ENCODE results near the gene HAUS7.

HAUS7 gene

GRCh38 chrX:153414856-153415510 lies 55.4 kb downstream of the HAUS7 start:
- TF ChIP-seq CTCF (conservative IDR thresholded peaks at IDR 0.05; ENCODE audit: low read length): no peak
- TF ChIP-seq EZH2phosphoT487 (IDR thresholded peaks at IDR 0.05; ENCODE audit: borderline replicate concordance): no peak

GRCh38 chrX:153413731-153414130 lies 56.6 kb downstream of the HAUS7 start:
- H3K9ac ChIP-seq (ENCODE audit: low read depth, low read length, poor library complexity, severe bottlenecking): no peak overlapping the region
- TF ChIP-seq CTCF (conservative IDR thresholded peaks at IDR 0.05; ENCODE audit: low read length): no peak
- no peak for TF ChIP-seq EZH2phosphoT487 (IDR thresholded peaks at IDR 0.05; ENCODE audit: borderline replicate concordance)

More at GRCh38 chrX:153414856-153415510, 55.4 kb downstream of the HAUS7 start:
- Histone ChIP-seq H3K9me3 (ENCODE audit: insufficient read depth, low read depth, low read length) (no peaks in the 10 kb centered on the region), H4K20me1 (ENCODE audit: insufficient read depth, low read length, poor library complexity, severe bottlenecking) (no peaks in the 10 kb centered on the region), H3K27me3 (ENCODE audit: insufficient read depth, low read length, poor library complexity, severe bottlenecking) (no peaks in the 10 kb centered on the region), H3K4me3 (ENCODE audit: low read length, poor library complexity, severe bottlenecking) (no peak overlapping the region), H3K4me1 (ENCODE audit: insufficient read depth, low read length, poor library complexity, severe bottlenecking) (no peaks in the 10 kb centered on the region), H2AFZ (ENCODE audit: low read length) (no peak overlapping the region), H3F3A (ENCODE audit: low read depth) (no peaks in the 10 kb centered on the region), H3K36me3 (ENCODE audit: insufficient read depth, low read length) (no peaks in the 10 kb centered on the region), H3K9me2 (replicated peaks; ENCODE audit: low read depth, low read length) (no peaks in the 10 kb centered on the region), H3K79me2 (ENCODE audit: insufficient read depth, low read length) (no peaks in the 10 kb centered on the region), H3K4me2 (ENCODE audit: low read depth, low read length, poor library complexity, severe bottlenecking) (no peak overlapping the region), H3K9ac (ENCODE audit: low read depth, low read length, poor library complexity, severe bottlenecking) (no peak overlapping the region)

GRCh38 chrX:153412746-153413720 lies 57.3 kb downstream of the HAUS7 start:
- Histone ChIP-seq H2AFZ (ENCODE audit: low read length) (no peak overlapping the region), H3K4me2 (ENCODE audit: low read depth, low read length, poor library complexity, severe bottlenecking) (no peak overlapping the region), H3K27me3 (ENCODE audit: insufficient read depth, low read length, poor library complexity, severe bottlenecking) (no peaks in the 10 kb centered on the region), H4K20me1 (ENCODE audit: insufficient read depth, low read length, poor library complexity, severe bottlenecking) (no peaks in the 10 kb centered on the region), H3K4me1 (ENCODE audit: insufficient read depth, low read length, poor library complexity, severe bottlenecking) (no peaks in the 10 kb centered on the region), H3K9me3 (ENCODE audit: insufficient read depth, low read depth, low read length) (no peaks in the 10 kb centered on the region), H3K4me3 (ENCODE audit: low read length, poor library complexity, severe bottlenecking) (no peak overlapping the region), H3K79me2 (ENCODE audit: insufficient read depth, low read length) (no peaks in the 10 kb centered on the region), H3K9me2 (replicated peaks; ENCODE audit: low read depth, low read length) (no peaks in the 10 kb centered on the region), H3K9ac (ENCODE audit: low read depth, low read length, poor library complexity, severe bottlenecking) (no peak overlapping the region), H3F3A (ENCODE audit: low read depth) (no peaks in the 10 kb centered on the region), H3K36me3 (ENCODE audit: insufficient read depth, low read length) (no peaks in the 10 kb centered on the region)
- TF ChIP-seq CTCF (conservative IDR thresholded peaks at IDR 0.05; ENCODE audit: low read length) (no peak), EZH2phosphoT487 (IDR thresholded peaks at IDR 0.05; ENCODE audit: borderline replicate concordance) (no peak)

More at GRCh38 chrX:153413731-153414130, 56.6 kb downstream of the HAUS7 start:
- Histone ChIP-seq H3K27me3 (ENCODE audit: insufficient read depth, low read length, poor library complexity, severe bottlenecking) (no peaks in the 10 kb centered on the region), H3K9me2 (replicated peaks; ENCODE audit: low read depth, low read length) (no peaks in the 10 kb centered on the region), H2AFZ (ENCODE audit: low read length) (no peak overlapping the region), H3K9me3 (ENCODE audit: insufficient read depth, low read depth, low read length) (no peaks in the 10 kb centered on the region), H3F3A (ENCODE audit: low read depth) (no peaks in the 10 kb centered on the region), H3K4me3 (ENCODE audit: low read length, poor library complexity, severe bottlenecking) (no peak overlapping the region), H3K4me2 (ENCODE audit: low read depth, low read length, poor library complexity, severe bottlenecking) (no peak overlapping the region), H3K36me3 (ENCODE audit: insufficient read depth, low read length) (no peaks in the 10 kb centered on the region), H4K20me1 (ENCODE audit: insufficient read depth, low read length, poor library complexity, severe bottlenecking) (no peaks in the 10 kb centered on the region), H3K79me2 (ENCODE audit: insufficient read depth, low read length) (no peaks in the 10 kb centered on the region), H3K4me1 (ENCODE audit: insufficient read depth, low read length, poor library complexity, severe bottlenecking) (no peaks in the 10 kb centered on the region)

Data from Loucy (cell line).